ENCODE results near the gene CPA2.

DNA sequence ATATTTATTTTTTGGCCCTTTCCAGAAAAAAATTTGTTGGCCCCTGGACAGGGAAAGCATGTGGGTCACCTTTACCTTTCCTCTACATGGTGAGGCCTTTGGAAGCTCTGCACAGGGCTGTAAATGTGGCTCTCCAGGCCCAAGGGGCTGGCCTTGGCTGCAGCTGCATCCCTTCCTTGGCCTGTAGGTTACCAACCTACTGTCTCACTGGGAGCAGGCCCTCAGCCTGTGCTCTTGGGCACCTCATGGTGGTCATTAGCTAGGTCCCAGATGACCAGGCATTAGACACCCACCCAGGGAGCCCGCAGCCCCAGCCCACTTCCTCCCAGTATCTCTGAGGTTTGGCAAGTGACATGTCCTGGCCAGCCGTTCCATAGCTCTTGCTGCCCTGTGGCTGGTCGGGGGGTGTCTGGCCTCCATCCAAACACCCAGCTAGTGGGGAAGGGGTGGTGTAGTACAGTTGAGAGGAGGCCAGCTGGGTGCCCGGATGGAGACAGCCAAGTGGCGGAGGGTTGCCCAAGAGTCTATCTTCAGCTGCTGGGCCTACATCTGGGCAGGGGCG is 70.8 kb downstream of the CPA2 start:
- TF ChIP-seq POLR2A (IDR thresholded peaks at IDR 0.05) (no peak), CTCF (IDR thresholded peaks at IDR 0.05) (no peak)

Measured in tibial nerve (tissue), 3 donors.